ENCODE measurements around the gene PMPCB. TPM values are rescaled to one million over a fixed set of nuclear protein-coding genes. Genes with fewer than 3 reads are reported as not detected.
"Not testable (repeated sequence)": the region's sequence is repeated elsewhere in the genome, so short reads cannot be mapped to it uniquely, and the experiment has no call there.

The PMPCB gene
- total RNA-seq, 6 experiments from 2014 or later, result 39.7 to 45.0 (median 44.0) TPM

GRCh38 chr7:103279963-103280802, 17.1 kb upstream of the PMPCB start:
- H3K36me3 ChIP-seq; H3K27ac ChIP-seq; H3K4me1 ChIP-seq; H3K27me3 ChIP-seq; H3K9me3 ChIP-seq; intact Hi-C loops (cut with DNase I): not testable (repeated sequence)
- peak; percentile 66 to 86 (median 84) for ATAC-seq
- peak overlapping the region; percentile 36 to 52 (median 43) for H3K4me3 ChIP-seq
- DNase-seq, result peak; percentile 52 to 68 (median 59)
- under 1% methylated on average over 25 of the region's 71 CpGs for WGBS (ENCODE audit: insufficient coverage, low coverage, low lambda C conversion rate, missing lambda C conversion rate)

GRCh38 chr7:103280803-103281155, 16.5 kb upstream of the PMPCB start:
- DNase-seq; intact Hi-C loops (cut with DNase I): not testable (repeated sequence)

GRCh38 chr7:103282802-103283427, 14.3 kb upstream of the PMPCB start:
- H3K9me3 ChIP-seq; intact Hi-C loops (cut with DNase I); ATAC-seq: not testable (repeated sequence)

More at GRCh38 chr7:103280803-103281155, 16.5 kb upstream of the PMPCB start:
- H3K36me3 ChIP-seq, H3K27ac ChIP-seq, H3K9me3 ChIP-seq, H3K4me1 ChIP-seq, H3K27me3 ChIP-seq: not testable (repeated sequence)
- peak in 3 of 4 donors; percentile 18 to 34 (median 29) for ATAC-seq
- peak overlapping the region; percentile 36 to 52 (median 43) for H3K4me3 ChIP-seq
- 0% methylated on average over 12 of the region's 25 CpGs for WGBS (ENCODE audit: insufficient coverage, low coverage, low lambda C conversion rate, missing lambda C conversion rate)

GRCh38 chr7:103292122-103292521, 5.1 kb upstream of the PMPCB start:
- no peak overlapping the region for H3K4me3 ChIP-seq
- no peaks in the 10 kb centered on the region for H3K9me3 ChIP-seq
- H3K36me3 ChIP-seq, result no peaks in the 10 kb centered on the region
- WGBS (ENCODE audit: insufficient coverage, low coverage, low lambda C conversion rate, missing lambda C conversion rate), result 69% methylated on average over 2 of the region's 3 CpGs
- no peaks in the 10 kb centered on the region for H3K27me3 ChIP-seq
- ATAC-seq (no peak), DNase-seq (no peak)
- H3K4me1 ChIP-seq, result peaks cover 0 to 7% (median 0%) of the 10 kb centered on the region in 4 donors
- intact Hi-C loops (cut with DNase I), result no loop called here
- no peak overlapping the region for H3K27ac ChIP-seq
- TF ChIP-seq POLR2A (IDR thresholded peaks at IDR 0.05) (no peak), CTCF (IDR thresholded peaks at IDR 0.05) (no peak)

More at GRCh38 chr7:103282802-103283427, 14.3 kb upstream of the PMPCB start:
- 19% methylated on average over 3 of the region's 3 CpGs for WGBS (ENCODE audit: insufficient coverage, low coverage, low lambda C conversion rate, missing lambda C conversion rate)
- H3K27me3 ChIP-seq, H3K27ac ChIP-seq, H3K4me3 ChIP-seq, H3K4me1 ChIP-seq, DNase-seq, H3K36me3 ChIP-seq: not testable (repeated sequence)
- TF ChIP-seq CTCF (IDR thresholded peaks at IDR 0.05), result peak in 3 of 4 donors; percentile 9 to 17 (median 11)

- H3K4me1 ChIP-seq, result peaks cover 0 to 12% (median 3%) of the 10 kb centered on the region in 4 donors
- intact Hi-C loops (cut with DNase I), result no loop called here
Measured at GRCh38 chr7:103293526-103293925, 3.7 kb upstream of the PMPCB start.

More at GRCh38 chr7:103293526-103293925, 3.7 kb upstream of the PMPCB start:
- no peaks in the 10 kb centered on the region for H3K9me3 ChIP-seq
- no peak overlapping the region for H3K27ac ChIP-seq
- no peak for DNase-seq
- TF ChIP-seq POLR2A (IDR thresholded peaks at IDR 0.05), result no peak
- TF ChIP-seq CTCF (IDR thresholded peaks at IDR 0.05), result no peak
- no peaks in the 10 kb centered on the region for H3K36me3 ChIP-seq
- no peaks in the 10 kb centered on the region for H3K27me3 ChIP-seq
- no peak for ATAC-seq
- 100% methylated on average over 1 of the region's 1 CpG for WGBS (ENCODE audit: insufficient coverage, low coverage, low lambda C conversion rate, missing lambda C conversion rate)
- H3K4me3 ChIP-seq, result no peak overlapping the region
